Heart left ventricle (tissue), 16 donors: ENCODE data around the gene NEDD8. TPM values are rescaled to one million over a fixed set of nuclear protein-coding genes. Genes with fewer than 3 reads are reported as not detected.

ENCODE experiments used
- ATAC-seq, 4 donors: fragments of 200-7000 bp; cut with Tn5 transposase; one replicate each; pipeline ENCODE4 v1.9.1; 2020 to 2022; ENCODE audit warnings: moderate library complexity in 4 of 4, mild to moderate bottlenecking in 3 of 4, moderate number of reproducible peaks in 1 of 4
- DNase-seq, 5 donors: peaks; one replicate each; pipeline ENCODE4 v3.0.0-alpha.2; 2020
- H3K27ac ChIP-seq, 12 donors: fragments of 200-600 bp; sonication (generic) in 4 of 12; one replicate each; pipeline versions ENCODE4 v1.5.0 to v1.8.0; 2016 to 2022; ENCODE audit warnings: mild to moderate bottlenecking in 2 of 12
- H3K27me3 ChIP-seq, 9 donors: fragments of 200-600 bp; sonication (generic) in 2 of 9; one replicate each; pipeline versions ENCODE4 v1.5.1 to v1.8.0; 2016 to 2022; ENCODE audit warnings: mild to moderate bottlenecking in 3 of 9
- H3K36me3 ChIP-seq, 9 donors: fragments of 200-600 bp; sonication (generic) in 2 of 9; one replicate each; pipeline versions ENCODE4 v1.5.0 to v1.8.0; 2018 to 2022; ENCODE audit warnings: mild to moderate bottlenecking in 2 of 9
- H3K4me1 ChIP-seq, 12 donors: fragments of 200-600 bp; sonication (generic) in 4 of 12; one replicate each; pipeline versions ENCODE4 v1.5.0 to v1.8.0; 2016 to 2022; ENCODE audit warnings: mild to moderate bottlenecking in 3 of 12
- H3K4me3 ChIP-seq, 12 donors: fragments of 200-600 bp; sonication (generic) in 4 of 12; one replicate each; pipeline versions ENCODE4 v1.5.0 to v1.8.0; 2017 to 2022; ENCODE audit warnings: mild to moderate bottlenecking in 9 of 12, moderate library complexity in 4 of 12
- H3K9me3 ChIP-seq, 12 donors: fragments of 200-600 bp; sonication (generic) in 4 of 12; one replicate each; pipeline versions ENCODE4 v1.5.0 to v1.8.0; 2016 to 2022; ENCODE audit warnings: mild to moderate bottlenecking in 1 of 12
- CTCF ChIP-seq, 12 donors: fragments of 200-600 bp; sonication (generic) in 4 of 12; IDR thresholded peaks; one replicate each; pipeline versions ENCODE4 v1.5.0 to v1.8.0; 2018 to 2022; ENCODE audit warnings: antibody characterized with exemption in 12 of 12, mild to moderate bottlenecking in 5 of 12
- POLR2A ChIP-seq, 2 donors: fragments of 450-650 bp; IDR thresholded peaks; one replicate each; pipeline ENCODE4 v1.6.1; 2017; ENCODE audit warnings: antibody characterized with exemption in 2 of 2, mild to moderate bottlenecking in 2 of 2, moderate library complexity in 2 of 2
- WGBS, 4 donors: extraction: QIAGEN DNeasy Blood & Tissue Kit in 2 of 4; methylation state at CpG; one replicate each; pipeline versions ENCODE4 v1.1.5 to v1.1.7; 2013 to 2018; 5-methylcytosine and 5-hydroxymethylcytosine counted together
- intact Hi-C, 10 donors: fragments of 100-400 bp; cut with DNase I; formaldehyde crosslinking; loops; one replicate each; pipeline versions ENCODE4 v1.11.1 to v1.14.2; 2022
- polyA plus RNA-seq, 2 donors: library from polyadenylated mRNA; stranded (reverse); fragments of 200-250 nt; gene quantifications; one replicate each; pipeline ENCODE4 v1.2.3, GENCODE V29; 2013
- total RNA-seq, 9 donors: library from RNA; depleted of rRNA in 2 of 9; stranded (reverse); fragments of >200 nt in 2 of 9; fragmentation: NEBNext Ultra II Directional in 3 of 9; extraction: Animal tissue kit (Norgen Biotek cat#: 25700) in 3 of 9; gene quantifications; one replicate each; pipeline versions ENCODE4 v1.1.0 to v1.2.4, GENCODE V29; 2016 to 2023
- donor health status: ischemic (EF 13 %, LVEDD 7.1; RV severe dilation, severe dysfunction).
- donor health status: healthy with polysubstance abuse.
- donor health status: DM: no; HTN: yes; CAD: no.
- donor health status: DM: no; HTN: no; CAD: no.
- donor health status: ischemic (EF 25% LVEDD 6.9; RV normal size, moderate dysfunction).
- donor health status: ischemic (EF 25% LVEDD 5.7; RV mildly dilated, moderate dysfunction).
- donor health status: healthy.
- donor health status: DM: yes; HTN: yes; CAD: no.
- donor health status: ischemic (EF 35%, LVEDD 5.7; RV mildly dilated, moderate dysfunction).
- donor health status: nonischemic (EF 11% LVEDD 7.7; RV severe dilation, severe dysfunction).
- donor health status: DM: yes; HTN: yes; CAD: no.
- donor health status: PGD.
- donor health status: ischemic (EF 29% LVEDD 5.4; RV normal size, mild dysfunction).
- donor health status: nonischemic (EF 23%, LVEDD 6.1; RV moderate dilation, normal function).

NEDD8 gene
- total and polyA plus RNA-seq, 11 donors = 174 to 287 (median 206) TPM

GRCh38 chr14:24235804-24236688 is 3.9 kb upstream of the NEDD8 start:
- Histone ChIP-seq H3K27me3 (no peaks in the 10 kb centered on the region), H3K36me3 (peaks cover 0 to 73% (median 70%) of the 10 kb centered on the region in 9 donors), H3K4me3 (no peak overlapping the region), H3K4me1 (peaks cover 18 to 71% (median 52%) of the 10 kb centered on the region in 12 donors), H3K27ac (peak overlapping the region in 1 of 12 donors; percentile 6), H3K9me3 (no peaks in the 10 kb centered on the region)
- DNase-seq = no peak
- no peak for TF ChIP-seq CTCF (IDR thresholded peaks at IDR 0.05)
- TF ChIP-seq POLR2A (IDR thresholded peaks at IDR 0.05) = no peak
- no peak for ATAC-seq
- WGBS, 4 donors = 88 to 95% (median 92%) methylated on average over 5 of the region's 5 CpGs
- intact Hi-C loops = no loop called here

GRCh38 chr14:24234095-24235005 is 2.2 kb upstream of the NEDD8 start:
- 86 to 93% (median 91%) methylated on average over 3 of the region's 3 CpGs for WGBS, 4 donors
- peaks cover 4 to 61% (median 39%) of the 10 kb centered on the region in 12 donors for H3K4me1 ChIP-seq
- ATAC-seq (no peak), DNase-seq (no peak)
- H3K9me3 ChIP-seq = no peaks in the 10 kb centered on the region
- H3K27me3 ChIP-seq = no peaks in the 10 kb centered on the region
- peaks cover 0 to 56% (median 53%) of the 10 kb centered on the region in 9 donors for H3K36me3 ChIP-seq
- H3K4me3 ChIP-seq = peak overlapping the region in 4 of 12 donors; percentile 70 to 99 (median 86)
- H3K27ac ChIP-seq = peak overlapping the region in 2 of 12 donors; percentile 95 to 98
- intact Hi-C loops = loop anchor here in 2 of 10 donors (5.0 kb wide), 2 partner anchors 92 to 203 kb away; partner anchors contain the start of gene EMC9 (in 1 of the 2)
- TF ChIP-seq CTCF (IDR thresholded peaks at IDR 0.05) = no peak
- no peak for TF ChIP-seq POLR2A (IDR thresholded peaks at IDR 0.05)

GRCh38 chr14:24233538-24233866 is 1.3 kb upstream of the NEDD8 start:
- H3K4me1 ChIP-seq = peaks cover 0 to 55% (median 35%) of the 10 kb centered on the region in 12 donors
- H3K27ac ChIP-seq = peak overlapping the region in 9 of 12 donors; percentile 85 to 98 (median 93)
- DNase-seq = no peak
- 67 to 81% (median 68%) methylated on average over 2 of the region's 2 CpGs for WGBS, 4 donors
- H3K9me3 ChIP-seq = no peaks in the 10 kb centered on the region
- intact Hi-C loops = loop anchor here in 3 of 10 donors (2.0 to 5.0 kb wide), 3 partner anchors 39 to 204 kb away; partner anchors contain the start of genes EMC9 (in 1 of the 3) and TM9SF1 (in 1 of the 3)
- no peak for ATAC-seq
- no peaks in the 10 kb centered on the region for H3K27me3 ChIP-seq
- peak overlapping the region; percentile 55 to 99 (median 88) for H3K4me3 ChIP-seq
- TF ChIP-seq CTCF (IDR thresholded peaks at IDR 0.05) (no peak), POLR2A (IDR thresholded peaks at IDR 0.05) (no peak)
- H3K36me3 ChIP-seq = peaks cover 0 to 51% (median 44%) of the 10 kb centered on the region in 9 donors
